ENCODE measurements around the gene LIMS1. TPM values are rescaled to one million over a fixed set of nuclear protein-coding genes. Genes with fewer than 3 reads are reported as not detected.

The LIMS1 gene
- total and polyA plus RNA-seq, 2 donors (not counting 3 experiments of a cell fraction or from before 2014, with no cell fraction given): 153 to 229 TPM

GRCh38 chr2:108560895-108561530, 26.7 kb downstream of the LIMS1 start:
- TF ChIP-seq JUN (IDR thresholded peaks at IDR 0.05; ENCODE audit: borderline replicate concordance, insufficient read depth, insufficient read length, low read depth) (no peak), GATA2 (IDR thresholded peaks at IDR 0.05; ENCODE audit: insufficient read depth, insufficient read length, low read depth, low read length) (no peak), MYC (IDR thresholded peaks at IDR 0.05; ENCODE audit: low read depth, low read length) (no peak), POLR2AphosphoS5 (IDR thresholded peaks at IDR 0.05; ENCODE audit: insufficient read depth, low read depth, low read length) (no peak), POLR2A (IDR thresholded peaks at IDR 0.05; ENCODE audit: low read depth, low read length) (no peak), FOS (IDR thresholded peaks at IDR 0.05; ENCODE audit: borderline replicate concordance, insufficient read depth, low read length) (no peak), EZH2 (IDR thresholded peaks at IDR 0.05; ENCODE audit: borderline replicate concordance, low read depth, low read length, severe bottlenecking) (no peak)
- TF ChIP-seq, protein P1, sequence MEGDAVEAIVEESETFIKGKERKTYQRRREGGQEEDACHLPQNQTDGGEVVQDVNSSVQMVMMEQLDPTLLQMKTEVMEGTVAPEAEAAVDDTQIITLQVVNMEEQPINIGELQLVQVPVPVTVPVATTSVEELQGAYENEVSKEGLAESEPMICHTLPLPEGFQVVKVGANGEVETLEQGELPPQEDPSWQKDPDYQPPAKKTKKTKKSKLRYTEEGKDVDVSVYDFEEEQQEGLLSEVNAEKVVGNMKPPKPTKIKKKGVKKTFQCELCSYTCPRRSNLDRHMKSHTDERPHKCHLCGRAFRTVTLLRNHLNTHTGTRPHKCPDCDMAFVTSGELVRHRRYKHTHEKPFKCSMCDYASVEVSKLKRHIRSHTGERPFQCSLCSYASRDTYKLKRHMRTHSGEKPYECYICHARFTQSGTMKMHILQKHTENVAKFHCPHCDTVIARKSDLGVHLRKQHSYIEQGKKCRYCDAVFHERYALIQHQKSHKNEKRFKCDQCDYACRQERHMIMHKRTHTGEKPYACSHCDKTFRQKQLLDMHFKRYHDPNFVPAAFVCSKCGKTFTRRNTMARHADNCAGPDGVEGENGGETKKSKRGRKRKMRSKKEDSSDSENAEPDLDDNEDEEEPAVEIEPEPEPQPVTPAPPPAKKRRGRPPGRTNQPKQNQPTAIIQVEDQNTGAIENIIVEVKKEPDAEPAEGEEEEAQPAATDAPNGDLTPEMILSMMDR (IDR thresholded peaks at IDR 0.05; ENCODE audit: extremely low read depth in 1 of 2, insufficient read depth in 1 of 2, low read depth in 1 of 2, low read length in 2 of 2): no peak
- TF ChIP-seq, protein P2, sequence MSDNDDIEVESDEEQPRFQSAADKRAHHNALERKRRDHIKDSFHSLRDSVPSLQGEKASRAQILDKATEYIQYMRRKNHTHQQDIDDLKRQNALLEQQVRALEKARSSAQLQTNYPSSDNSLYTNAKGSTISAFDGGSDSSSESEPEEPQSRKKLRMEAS (IDR thresholded peaks at IDR 0.05; ENCODE audit: insufficient read depth, insufficient read length): no peak
- no peak for DNase-seq (ENCODE audit: low read depth, low spot score)
- intact Hi-C loops (cut with micrococcal nuclease) (no loop called here), dilution Hi-C loops (cut with MboI; ENCODE audit: extremely low pct_ligation_motif_present, low sequenced_read_pairs) (no loop called here)
- Histone ChIP-seq H3K4me2 (ENCODE audit: insufficient read depth, low read length) (no peak overlapping the region), H3K4me1 (ENCODE audit: control insufficient read depth, extremely low read depth, insufficient read depth, low read length) (peaks cover 3% of the 10 kb centered on the region), H3K27ac (ENCODE audit: insufficient read depth, low read depth, low read length) (no peak overlapping the region), H4K20me1 (replicated peaks; ENCODE audit: control insufficient read depth, extremely low read depth, insufficient read depth, low read length) (peaks cover 4% of the 10 kb centered on the region), H3K36me3 (ENCODE audit: control insufficient read depth in 2 of 2, extremely low read depth in 1 of 2, insufficient read depth in 2 of 2, low read length in 2 of 2) (no peaks in the 10 kb centered on the region), H3K79me2 (ENCODE audit: control insufficient read depth, insufficient read depth, low read length) (peaks cover 48% of the 10 kb centered on the region), H3K9ac (replicated peaks; ENCODE audit: extremely low read depth, insufficient read depth, low read length) (no peak overlapping the region), H3K27me3 (ENCODE audit: control insufficient read depth in 2 of 2, insufficient read depth in 2 of 2, low read length in 2 of 2) (no peaks in the 10 kb centered on the region), H3K4me3 (replicated peaks in 1 of 3; ENCODE audit: insufficient read depth in 1 of 3, low read depth in 1 of 3, low read length in 3 of 3) (no peak overlapping the region), H2AFZ (ENCODE audit: low read depth, low read length) (no peak overlapping the region), H3K9me3 (replicated peaks; ENCODE audit: control insufficient read depth, insufficient read depth, low read length) (no peaks in the 10 kb centered on the region), H3K9me1 (replicated peaks; ENCODE audit: control insufficient read depth, extremely low read depth, insufficient read depth, low read length) (no peaks in the 10 kb centered on the region)
- POLR2A ChIA-PET: no interaction called here
- no TSS peak for BruUV-seq (replicated peaks)
- CTCF ChIA-PET: interaction anchor here (1.1 kb wide), 1 partner anchor 10 kb away, joined by 3 read pairs; no protein-coding TSS in a partner anchor
- no peak for FAIRE-seq

All from endothelial cell of umbilical vein (primary cell).